Right renal pelvis (tissue), 4 donors: ENCODE results near the gene ZNF14. TPM values are rescaled to one million over a fixed set of nuclear protein-coding genes. Genes with fewer than 3 reads are reported as not detected.
"Not testable (repeated sequence)": the region's sequence is repeated elsewhere in the genome, so short reads cannot be mapped to it uniquely, and the experiment has no call there.

Experiments
- DNase-seq, 4 donors: peaks; one replicate each; pipeline ENCODE4 v3.0.0-alpha.2; 2013; ENCODE audit warnings: low read depth in 4 of 4, low spot score in 3 of 4, missing footprints in 1 of 4
- polyA plus RNA-seq, 4 donors: library from polyadenylated mRNA; unstranded; fragments of 120-200 nt; gene quantifications; one replicate each; pipeline ENCODE4 v1.2.1, GENCODE V29; 2013; ENCODE audit not compliant: insufficient read length in 4 of 4

Gene ZNF14
- polyA plus RNA-seq, 4 donors, result 14.5 to 17.8 (median 16.9) TPM

GRCh38 chr19:19747357-19748220, 14.7 kb upstream of the ZNF14 start:
- no peak for DNase-seq

GRCh38 chr19:19746286-19747213, 13.6 kb upstream of the ZNF14 start:
- DNase-seq, result no peak

- no peak for DNase-seq
Measured at GRCh38 chr19:19745496-19746285, 12.8 kb upstream of the ZNF14 start.

GRCh38 chr19:19744641-19745040, 11.7 kb upstream of the ZNF14 start:
- no peak for DNase-seq

- DNase-seq, result not testable (repeated sequence)
Measured at GRCh38 chr19:19743921-19744320, 11.0 kb upstream of the ZNF14 start.

- no peak for DNase-seq
Measured at GRCh38 chr19:19743176-19743575, 10.3 kb upstream of the ZNF14 start.

- no peak for DNase-seq
Measured at GRCh38 chr19:19742773-19743172, 9.9 kb upstream of the ZNF14 start.

- DNase-seq, result no peak
Measured at GRCh38 chr19:19741184-19741583, 8.3 kb upstream of the ZNF14 start.

GRCh38 chr19:19740755-19741154, 7.8 kb upstream of the ZNF14 start:
- DNase-seq, result no peak

GRCh38 chr19:19738564-19738963, 5.7 kb upstream of the ZNF14 start:
- DNase-seq, result no peak

- no peak for DNase-seq
Measured at GRCh38 chr19:19737559-19738332, 4.8 kb upstream of the ZNF14 start.

GRCh38 chr19:19721896-19722295, 11.0 kb downstream of the ZNF14 start:
- no peak for DNase-seq

- DNase-seq, result no peak
Measured at GRCh38 chr19:19719798-19720197, 13.1 kb downstream of the ZNF14 start.

- no peak for DNase-seq
Measured at GRCh38 chr19:19711934-19712828, 20.7 kb downstream of the ZNF14 start.

GRCh38 chr19:19711306-19711933, 21.5 kb downstream of the ZNF14 start:
- no peak for DNase-seq

GRCh38 chr19:19710506-19710905, 22.4 kb downstream of the ZNF14 start:
- no peak for DNase-seq

GRCh38 chr19:19704836-19705235, 28.1 kb downstream of the ZNF14 start:
- DNase-seq, result no peak

- not testable (repeated sequence) for DNase-seq
Measured at GRCh38 chr19:19700493-19700892, 32.4 kb downstream of the ZNF14 start.
